Ovary (tissue), 9 donors: ENCODE data around the gene GNG7. TPM values are rescaled to one million over a fixed set of nuclear protein-coding genes. Genes with fewer than 3 reads are reported as not detected.
"Not testable (repeated sequence)": the region's sequence is repeated elsewhere in the genome, so short reads cannot be mapped to it uniquely, and the experiment has no call there.

Source experiments
- DNase-seq, 5 donors: peaks; one replicate each; pipeline ENCODE4 v3.0.0-alpha.2; 2019 to 2020
- H3K27ac ChIP-seq, 2 donors: fragments of 200-600 bp; one replicate each; pipeline versions ENCODE4 v1.5.1 to v1.8.0; 2019 to 2022
- H3K27me3 ChIP-seq: fragments of 200-600 bp; one replicate; pipeline ENCODE4 v1.8.0; 2022
- H3K36me3 ChIP-seq: fragments of 200-600 bp; sonication (generic); one replicate; pipeline ENCODE4 v1.5.1; 2019
- H3K4me1 ChIP-seq: one replicate; pipeline ENCODE4 v1.8.1; 2013; ENCODE audit warnings: mild to moderate bottlenecking, moderate library complexity; ENCODE audit not compliant: insufficient read depth
- H3K4me3 ChIP-seq: fragments of 200-600 bp; sonication (generic); one replicate; pipeline ENCODE4 v1.5.1; 2017
- H3K9me3 ChIP-seq, 2 donors: fragments of 200-600 bp in 1 of 2; sonication (generic) in 1 of 2; one replicate each; pipeline versions ENCODE4 v1.5.1 to v1.8.1; 2013 to 2019; ENCODE audit warnings: mild to moderate bottlenecking in 1 of 2, moderate library complexity in 1 of 2
- EP300 ChIP-seq: sonication (generic); formaldehyde crosslinking; IDR thresholded peaks from one replicate; pipeline ENCODE4 v1.6.1; 2017; ENCODE audit warnings: antibody characterized with exemption
- POLR2A ChIP-seq: fragments of 450-650 bp; IDR thresholded peaks from one replicate; pipeline ENCODE4 v1.6.1; 2017; ENCODE audit warnings: antibody characterized with exemption, mild to moderate bottlenecking, moderate library complexity
- WGBS, 3 donors: extraction: QIAGEN DNeasy Blood & Tissue Kit in 1 of 3; methylation state at CpG; one replicate each; pipeline versions ENCODE4 v1.1.5 to v1.1.7; 2013 to 2017; 5-methylcytosine and 5-hydroxymethylcytosine counted together
- intact Hi-C, 4 donors: fragments of 100-400 bp; cut with DNase I; formaldehyde crosslinking; loops; one replicate each; pipeline versions ENCODE4 v1.11.0 to v1.15.1; 2022 to 2023
- polyA plus RNA-seq, 2 donors: library from polyadenylated mRNA; stranded (reverse); fragments of 200-250 nt in 1 of 2; fragments of 350-450 nt in 1 of 2; fragmentation: Illumina TruSeq in 1 of 2; extraction: RNeasy Lipid Tissue Mini Kit (QIAGEN cat#74804) in 1 of 2; gene quantifications; one replicate each; pipeline ENCODE4 v1.2.3, GENCODE V29; 2013 to 2014
- total RNA-seq, 7 donors: library from RNA; depleted of rRNA in 2 of 7; stranded (reverse); fragments of >200 nt in 2 of 7; fragmentation: NEBNext Ultra II Directional in 3 of 7; extraction: Animal tissue kit (Norgen Biotek cat#: 25700) in 3 of 7; gene quantifications; one replicate each; pipeline versions ENCODE4 v1.1.0 to v1.2.4, GENCODE V29; 2016 to 2023
- TF ChIP-seq, protein P1 (sequence below), 3 donors: fragments of 450-650 bp in 2 of 3; fragments of 200-600 bp in 1 of 3; IDR thresholded peaks; one replicate each; pipeline versions ENCODE4 v1.5.1 to v1.8.0; 2016 to 2022; ENCODE audit warnings: antibody characterized with exemption in 3 of 3, mild to moderate bottlenecking in 1 of 3
- donor health status: DM: no; HTN: no; CAD: no; lungs with moderate emphysema.
- donor health status: DM: no; HTN: no; CAD: no.
- donor health status: Bipolar disorder and iron deficiency.
- donor health status: DM: yes; HTN: yes; CAD: no.
- donor health status: DM: no; HTN: no; CAD: no.
- donor health status: DM: yes; HTN: yes; CAD: no.

Gene GNG7
- total and polyA plus RNA-seq, 9 donors = 4.1 to 36.3 (median 15.1) TPM

DNA sequence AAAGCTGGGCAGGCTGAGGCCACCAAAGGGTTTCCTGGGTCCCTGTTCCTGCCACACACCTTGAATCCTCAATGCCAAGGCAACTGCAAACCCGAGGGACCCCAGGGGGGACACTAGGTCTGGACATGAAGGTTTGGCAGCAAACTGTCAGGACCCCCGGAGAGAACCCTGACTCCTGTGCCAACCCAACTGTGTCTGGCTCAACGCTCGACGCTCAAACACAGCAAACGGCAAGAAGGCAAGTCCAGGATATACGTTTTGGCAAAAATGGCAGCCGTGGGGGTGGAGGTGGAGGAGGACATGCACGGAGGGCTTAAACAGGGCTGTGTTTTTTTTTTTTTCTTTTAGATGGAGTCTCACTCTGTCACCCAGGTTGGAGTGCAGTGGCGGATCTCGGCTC, 153.5 kb downstream of the GNG7 start:
- WGBS, 3 donors = 89 to 96% (median 93%) methylated on average over 11 of the region's 11 CpGs
- TF ChIP-seq, protein P1, sequence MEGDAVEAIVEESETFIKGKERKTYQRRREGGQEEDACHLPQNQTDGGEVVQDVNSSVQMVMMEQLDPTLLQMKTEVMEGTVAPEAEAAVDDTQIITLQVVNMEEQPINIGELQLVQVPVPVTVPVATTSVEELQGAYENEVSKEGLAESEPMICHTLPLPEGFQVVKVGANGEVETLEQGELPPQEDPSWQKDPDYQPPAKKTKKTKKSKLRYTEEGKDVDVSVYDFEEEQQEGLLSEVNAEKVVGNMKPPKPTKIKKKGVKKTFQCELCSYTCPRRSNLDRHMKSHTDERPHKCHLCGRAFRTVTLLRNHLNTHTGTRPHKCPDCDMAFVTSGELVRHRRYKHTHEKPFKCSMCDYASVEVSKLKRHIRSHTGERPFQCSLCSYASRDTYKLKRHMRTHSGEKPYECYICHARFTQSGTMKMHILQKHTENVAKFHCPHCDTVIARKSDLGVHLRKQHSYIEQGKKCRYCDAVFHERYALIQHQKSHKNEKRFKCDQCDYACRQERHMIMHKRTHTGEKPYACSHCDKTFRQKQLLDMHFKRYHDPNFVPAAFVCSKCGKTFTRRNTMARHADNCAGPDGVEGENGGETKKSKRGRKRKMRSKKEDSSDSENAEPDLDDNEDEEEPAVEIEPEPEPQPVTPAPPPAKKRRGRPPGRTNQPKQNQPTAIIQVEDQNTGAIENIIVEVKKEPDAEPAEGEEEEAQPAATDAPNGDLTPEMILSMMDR (IDR thresholded peaks at IDR 0.05) = no peak
- TF ChIP-seq POLR2A = no peak
- Histone ChIP-seq H3K4me1 (peaks cover 4% of the 10 kb centered on the region), H3K27ac (no peak overlapping the region), H3K36me3 (no peaks in the 10 kb centered on the region), H3K4me3 (no peak overlapping the region), H3K9me3 (no peaks in the 10 kb centered on the region), H3K27me3 (no peaks in the 10 kb centered on the region)
- no peak for DNase-seq
- intact Hi-C loops = loop anchor here in 1 of 4 donors (10.0 kb wide), 1 partner anchor 54 kb away; no protein-coding TSS in a partner anchor

DNA sequence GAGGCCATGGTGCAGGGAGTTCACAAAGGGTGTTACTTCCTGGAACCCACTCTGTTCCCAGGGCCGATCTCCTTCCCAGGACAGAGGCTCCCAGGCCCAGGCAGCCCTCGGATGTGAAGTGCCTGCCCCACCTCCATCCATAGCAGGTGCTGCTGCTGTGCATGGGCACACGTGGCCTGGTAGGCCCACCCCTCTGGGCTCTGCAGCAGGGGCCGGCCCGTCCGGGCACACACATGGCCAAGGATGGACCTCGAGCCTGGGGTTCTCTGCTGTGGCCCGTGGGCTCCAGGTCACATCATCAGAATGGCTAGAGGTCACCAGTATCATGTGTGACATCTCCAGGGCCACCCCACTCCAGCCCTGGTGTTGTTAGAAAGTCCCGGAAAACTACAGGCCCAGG, 154.8 kb downstream of the GNG7 start:
- no peak for DNase-seq
- Histone ChIP-seq H3K4me3 (no peak overlapping the region), H3K9me3 (no peaks in the 10 kb centered on the region), H3K36me3 (no peaks in the 10 kb centered on the region), H3K4me1 (peaks cover 4% of the 10 kb centered on the region), H3K27ac (no peak overlapping the region), H3K27me3 (no peaks in the 10 kb centered on the region)
- intact Hi-C loops = loop anchor here in 1 of 4 donors (10.0 kb wide), 1 partner anchor 53 kb away; no protein-coding TSS in a partner anchor
- TF ChIP-seq, protein P1 (IDR thresholded peaks at IDR 0.05) = no peak
- no peak for TF ChIP-seq EP300
- no peak for TF ChIP-seq POLR2A
- 93 to 98% (median 95%) methylated on average over 7 to 9 of the region's 9 CpGs for WGBS, 3 donors

DNA sequence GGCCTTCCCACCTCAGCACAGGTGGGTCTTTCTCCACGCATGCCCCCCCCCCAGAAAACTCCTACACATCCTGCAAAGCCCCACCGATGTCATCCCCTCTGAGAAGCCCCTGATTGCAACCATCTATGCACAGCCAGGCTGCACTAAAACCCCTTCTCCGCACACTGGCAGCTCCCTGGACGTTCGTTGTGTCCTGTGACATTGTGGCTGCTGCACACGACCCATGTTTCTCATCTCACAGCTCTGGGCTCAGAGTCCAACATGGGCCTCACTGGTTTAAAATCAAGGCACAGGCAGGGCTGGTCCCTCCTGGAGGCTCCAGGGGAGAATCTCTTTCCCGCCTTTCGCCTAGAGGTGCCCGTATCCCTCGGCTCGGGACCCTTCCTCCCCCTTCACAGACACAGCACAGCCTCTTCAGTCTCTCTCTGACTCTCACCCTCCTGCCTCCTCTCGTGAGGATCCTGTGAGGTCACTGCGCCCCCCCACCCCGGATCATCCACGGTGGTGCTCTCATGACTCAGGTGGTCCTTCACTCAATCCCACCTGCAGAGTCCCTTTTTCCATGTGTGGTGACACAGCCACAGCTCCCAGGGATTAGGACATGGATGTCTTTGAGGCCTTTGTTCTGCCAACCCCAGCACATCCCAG, 155.3 kb downstream of the GNG7 start:
- no peaks in the 10 kb centered on the region for H3K9me3 ChIP-seq
- H3K27ac ChIP-seq = no peak overlapping the region
- no peak for DNase-seq
- 88 to 92% (median 88%) methylated on average over 15 of the region's 15 CpGs for WGBS, 3 donors
- no peaks in the 10 kb centered on the region for H3K36me3 ChIP-seq
- TF ChIP-seq EP300 (no peak), POLR2A (no peak)
- TF ChIP-seq, protein P1 (IDR thresholded peaks at IDR 0.05) = no peak
- no peaks in the 10 kb centered on the region for H3K27me3 ChIP-seq
- intact Hi-C loops = loop anchor here in 1 of 4 donors (10.0 kb wide), 1 partner anchor 52 kb away; no protein-coding TSS in a partner anchor
- peaks cover 7% of the 10 kb centered on the region for H3K4me1 ChIP-seq
- no peak overlapping the region for H3K4me3 ChIP-seq

DNA sequence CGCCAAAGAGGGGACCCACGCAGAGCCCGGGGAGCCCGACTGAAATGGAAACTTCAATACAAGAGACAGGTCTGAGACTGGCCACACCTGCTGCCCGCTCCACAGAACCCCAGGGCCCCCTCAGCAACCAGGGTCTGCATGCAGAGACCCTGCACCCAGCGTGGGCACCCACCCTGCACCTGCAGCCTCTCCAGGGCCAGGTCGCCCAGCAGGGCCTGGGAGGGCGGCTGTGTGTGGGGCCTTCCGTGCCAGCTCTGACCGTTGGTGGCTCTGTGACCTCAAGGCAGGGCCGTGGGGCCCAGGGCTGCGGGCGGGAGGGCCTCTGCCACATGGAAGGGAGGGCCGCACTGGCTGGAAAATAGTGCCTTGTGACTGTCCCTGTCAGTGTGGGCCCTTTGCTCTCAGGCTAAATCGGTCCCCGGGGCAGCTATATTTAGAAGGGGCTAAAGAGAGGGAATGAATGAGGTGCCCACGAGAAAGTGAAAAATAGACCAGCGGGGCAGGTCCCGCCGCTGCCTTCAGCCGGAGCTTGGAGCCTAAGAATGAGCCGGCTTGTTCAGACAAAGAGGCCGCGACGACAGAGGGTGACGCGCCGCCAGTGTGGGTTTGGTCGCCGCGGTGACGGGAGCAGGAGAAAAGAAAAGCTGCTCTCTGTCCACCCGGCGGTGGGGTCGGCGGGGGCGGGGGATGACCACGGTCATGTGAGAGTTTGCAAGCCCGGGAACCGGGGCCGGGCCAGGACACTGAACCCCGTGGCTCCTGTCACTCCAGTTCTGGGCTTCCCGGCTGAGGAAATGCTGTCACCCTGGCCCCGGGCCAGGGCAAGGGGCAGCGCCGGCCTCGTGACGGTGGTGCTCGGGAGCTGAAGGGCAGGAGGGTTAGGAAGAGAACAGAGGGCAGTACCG, 156.1 kb downstream of the GNG7 start:
- H3K4me3 ChIP-seq = no peak overlapping the region
- H3K4me1 ChIP-seq = peaks cover 7% of the 10 kb centered on the region
- intact Hi-C loops = loop anchor here in 1 of 4 donors (10.0 kb wide), 1 partner anchor 52 kb away; no protein-coding TSS in a partner anchor
- no peaks in the 10 kb centered on the region for H3K9me3 ChIP-seq
- 73 to 78% (median 75%) methylated on average over 49 to 50 of the region's 50 CpGs for WGBS, 3 donors
- DNase-seq = peak in 4 of 5 donors; percentile 50 to 71 (median 56)
- TF ChIP-seq, protein P1 (IDR thresholded peaks at IDR 0.05) = no peak
- TF ChIP-seq POLR2A (no peak), EP300 (peak; percentile 20)
- no peaks in the 10 kb centered on the region for H3K36me3 ChIP-seq
- H3K27me3 ChIP-seq = no peaks in the 10 kb centered on the region
- peak overlapping the region in 1 of 2 donors; percentile 26 for H3K27ac ChIP-seq

DNA sequence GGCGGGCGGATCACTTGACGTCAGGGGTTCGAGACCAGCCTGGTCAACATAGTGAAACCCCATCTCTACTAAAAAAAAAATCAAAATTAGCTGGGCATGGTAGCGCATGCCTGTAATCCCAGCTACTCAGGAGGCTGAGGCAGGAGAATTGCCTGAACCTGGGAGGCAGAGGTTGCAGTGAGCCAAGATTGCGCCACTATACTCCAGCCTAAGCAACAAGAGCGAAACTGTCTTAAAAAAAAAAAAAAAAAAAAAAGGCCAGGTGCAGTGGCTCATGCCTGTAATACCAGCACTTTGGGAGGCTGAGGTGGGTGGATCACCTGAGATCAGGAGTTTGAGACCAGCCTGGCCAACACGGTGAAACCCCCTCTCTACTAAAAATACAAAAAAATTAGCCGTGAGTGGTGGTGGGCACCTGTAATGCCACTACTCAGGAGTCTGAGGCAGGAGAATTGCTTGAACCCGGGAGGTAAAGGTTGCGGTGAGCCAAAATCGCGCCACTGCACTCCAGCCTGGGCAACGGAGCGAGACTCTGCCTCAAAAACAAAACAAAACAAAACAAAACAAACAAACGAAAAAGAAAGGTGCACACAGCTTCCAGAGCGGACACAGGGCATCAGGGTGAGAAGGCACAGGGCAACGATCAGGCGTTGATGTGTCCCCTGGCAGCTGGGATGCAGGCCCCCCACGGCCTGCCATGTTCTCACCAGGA, 156.9 kb downstream of the GNG7 start:
- intact Hi-C loops = loop anchor here in 1 of 4 donors (10.0 kb wide), 1 partner anchor 51 kb away; no protein-coding TSS in a partner anchor

More for the DNA sequence above, 156.9 kb downstream of the GNG7 start:
- H3K27me3 ChIP-seq, H3K4me3 ChIP-seq, H3K4me1 ChIP-seq, DNase-seq, H3K36me3 ChIP-seq, H3K9me3 ChIP-seq: not testable (repeated sequence)
- 92 to 93% (median 92%) methylated on average over 20 of the region's 20 CpGs for WGBS, 3 donors
- peak overlapping the region in 1 of 2 donors; percentile 81 for H3K27ac ChIP-seq
